Left colon (tissue), 2 donors: Measurements from ENCODE around the gene MMD2. TPM values are rescaled to one million over a fixed set of nuclear protein-coding genes. Genes with fewer than 3 reads are reported as not detected.

ENCODE experiments used
- total RNA-seq, 2 donors: library from RNA; stranded (reverse); fragmentation: NEBNext Ultra II Directional; extraction: Animal tissue kit (Norgen Biotek cat#: 25700); gene quantifications; one replicate each; pipeline ENCODE4 v1.2.1, GENCODE V29; 2021
- donor health status: DM: no; HTN: no; CAD: no.
- donor health status: DM: yes; HTN: yes; CAD: no.

MMD2 gene
- total RNA-seq, 2 donors from 2014 or later, result not detected

Other genes starting within 250 kb of the MMD2 start
- gene AP5Z1, start 183.6 kb downstream of the MMD2 start, total RNA-seq, result 10 to 100 TPM; 35.8 to 47.5 TPM
- gene PAPOLB, start 97.2 kb downstream of the MMD2 start, total RNA-seq, result under 1 TPM in 1 of 2 donors, not detected in 1; 0.11 TPM
- gene RADIL, start 75.5 kb downstream of the MMD2 start, total RNA-seq, result 1 to 10 TPM; 1.4 to 1.9 TPM
- 10 to 100 TPM in 1 of 2 donors, 1 to 10 TPM in 1; 9.0 to 10.7 TPM for gene RBAK, start 86.7 kb upstream of the MMD2 start, total RNA-seq
- gene WIPI2, start 231.0 kb upstream of the MMD2 start, total RNA-seq, result 10 to 100 TPM; 46.0 to 51.6 TPM